ENCODE results near the gene PTGDR2.
A peak's percentile ranks its signal among the peaks of the same experiment; 100 is the strongest.

Gene PTGDR2

GRCh38 chr11:60855726-60856633 lies at the start of gene PTGDR2:
TSS of gene PTGDR2 (minus strand) at chr11:60855950. CDS start at chr11:60853722, 2,228 bp downstream.
- no peak for DNase-seq (ENCODE audit: low read depth)

- no peak for DNase-seq (ENCODE audit: low read depth)
These were observed 49.3 kb upstream of the PTGDR2 start for GRCh38 chr11:60905047-60905446.

GRCh38 chr11:60902625-60903024 lies 46.9 kb upstream of the PTGDR2 start:
- no peak for DNase-seq (ENCODE audit: low read depth)

- no peak for DNase-seq (ENCODE audit: low read depth)
These were observed 45.1 kb upstream of the PTGDR2 start for GRCh38 chr11:60900673-60901404.

GRCh38 chr11:60899977-60900376 lies 44.2 kb upstream of the PTGDR2 start:
- DNase-seq (ENCODE audit: low read depth) = no peak

- DNase-seq (ENCODE audit: low read depth) = peak; percentile 53
These were observed 43.5 kb upstream of the PTGDR2 start for GRCh38 chr11:60899046-60899936.

GRCh38 chr11:60897496-60897895 lies 41.7 kb upstream of the PTGDR2 start:
- no peak for DNase-seq (ENCODE audit: low read depth)

- no peak for DNase-seq (ENCODE audit: low read depth)
These were observed 39.9 kb upstream of the PTGDR2 start for GRCh38 chr11:60895687-60896086.

GRCh38 chr11:60891103-60891741 lies 35.5 kb upstream of the PTGDR2 start:
- DNase-seq (ENCODE audit: low read depth) = no peak

- DNase-seq (ENCODE audit: low read depth) = no peak
These were observed 34.9 kb upstream of the PTGDR2 start for GRCh38 chr11:60890696-60891095.

- no peak for DNase-seq (ENCODE audit: low read depth)
These were observed 34.1 kb upstream of the PTGDR2 start for GRCh38 chr11:60889869-60890311.

GRCh38 chr11:60887556-60887955 lies 31.8 kb upstream of the PTGDR2 start:
- DNase-seq (ENCODE audit: low read depth) = no peak

- no peak for DNase-seq (ENCODE audit: low read depth)
These were observed 25.0 kb upstream of the PTGDR2 start for GRCh38 chr11:60880643-60881282.

- DNase-seq (ENCODE audit: low read depth) = no peak
These were observed 24.3 kb upstream of the PTGDR2 start for GRCh38 chr11:60879971-60880588.

GRCh38 chr11:60879104-60879503 lies 23.4 kb upstream of the PTGDR2 start:
- DNase-seq (ENCODE audit: low read depth) = no peak

GRCh38 chr11:60878245-60879101 lies 22.7 kb upstream of the PTGDR2 start:
- no peak for DNase-seq (ENCODE audit: low read depth)

- DNase-seq (ENCODE audit: low read depth) = no peak
These were observed 20.4 kb upstream of the PTGDR2 start for GRCh38 chr11:60876168-60876485.

GRCh38 chr11:60875366-60876167 lies 19.8 kb upstream of the PTGDR2 start:
- DNase-seq (ENCODE audit: low read depth) = no peak
